Activated naive CD4-positive, alpha-beta T cell treated with anti-CD3 and anti-CD28 coated beads, Interleukin-2, amount 10 ng/mL, durations not matched to agents 7 days and 5 days (primary cell): ENCODE results near the gene IYD.
"Not testable (repeated sequence)": the region's sequence is repeated elsewhere in the genome, so short reads cannot be mapped to it uniquely, and the experiment has no call there.

Experiments
- CTCF ChIA-PET: fragments of 350-600 bp; sonication (Branson Sonifier 250); formaldehyde crosslinking; loops from one replicate; lab custom pipeline; 2021; ENCODE audit warnings: antibody characterized with exemption; lab: Charles Lee
- DNase-seq: peaks from one replicate; pipeline ENCODE4 v3.0.0-alpha.2; 2020
- H3K27ac Mint-ChIP-seq: one replicate; pipeline ENCODE4 v1.8.0; 2021; ENCODE audit warnings: mild to moderate bottlenecking, moderate library complexity, mixed read lengths
- H3K27me3 Mint-ChIP-seq: one replicate; pipeline ENCODE4 v1.8.0; 2021; ENCODE audit warnings: mild to moderate bottlenecking, mixed read lengths
- H3K36me3 Mint-ChIP-seq: one replicate; pipeline ENCODE4 v1.8.0; 2021; ENCODE audit warnings: mixed read lengths
- H3K4me1 Mint-ChIP-seq: one replicate; pipeline ENCODE4 v1.8.0; 2021; ENCODE audit warnings: mixed read lengths
- H3K4me3 Mint-ChIP-seq: one replicate; pipeline ENCODE4 v1.8.0; 2021; ENCODE audit warnings: mild to moderate bottlenecking, moderate library complexity, mixed read lengths
- H3K9me3 Mint-ChIP-seq: one replicate; pipeline ENCODE4 v1.8.0; 2021; ENCODE audit warnings: mixed read lengths

IYD gene

DNA sequence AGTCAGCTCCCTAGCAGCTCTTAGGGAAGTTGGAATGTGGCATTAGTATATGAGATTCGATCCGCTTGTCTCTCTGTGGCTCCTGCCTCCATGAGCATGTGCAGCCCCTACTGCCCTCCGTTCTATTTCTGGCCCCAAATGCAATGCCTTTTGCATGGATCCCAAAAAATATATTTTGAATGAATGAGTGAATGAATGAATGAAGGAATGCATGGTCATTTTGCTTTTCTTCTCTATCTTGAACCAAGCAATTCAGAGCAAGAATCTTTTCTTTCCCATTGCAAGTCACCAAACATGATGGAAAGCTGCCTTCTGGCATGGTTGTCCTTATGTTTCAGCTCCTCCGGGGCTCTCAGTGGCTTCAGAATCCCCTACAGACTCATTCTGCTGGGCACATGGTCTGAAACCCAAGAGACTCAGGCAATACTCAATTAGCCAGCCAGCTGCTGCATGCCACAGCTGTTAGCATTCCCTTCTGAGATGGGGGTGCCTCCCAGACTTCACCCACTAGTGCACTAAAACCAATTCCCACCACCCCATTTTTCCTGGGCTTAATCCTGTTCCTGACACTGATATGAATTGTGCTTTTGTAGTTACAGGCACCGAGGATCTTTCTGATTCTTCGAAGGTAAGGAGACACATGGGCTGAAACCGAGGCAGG, 2.6 kb upstream of the IYD start:
- Mint-ChIP-seq H3K4me3 (no peak overlapping the region), H3K9me3 (no peaks in the 10 kb centered on the region), H3K27ac (no peak overlapping the region), H3K36me3 (no peaks in the 10 kb centered on the region), H3K4me1 (no peaks in the 10 kb centered on the region), H3K27me3 (no peaks in the 10 kb centered on the region)
- DNase-seq: no peak
- CTCF ChIA-PET: interaction anchor here (1.8 kb wide), 1 partner anchor 295 kb away, joined by 4 read pairs; no protein-coding TSS in a partner anchor

DNA sequence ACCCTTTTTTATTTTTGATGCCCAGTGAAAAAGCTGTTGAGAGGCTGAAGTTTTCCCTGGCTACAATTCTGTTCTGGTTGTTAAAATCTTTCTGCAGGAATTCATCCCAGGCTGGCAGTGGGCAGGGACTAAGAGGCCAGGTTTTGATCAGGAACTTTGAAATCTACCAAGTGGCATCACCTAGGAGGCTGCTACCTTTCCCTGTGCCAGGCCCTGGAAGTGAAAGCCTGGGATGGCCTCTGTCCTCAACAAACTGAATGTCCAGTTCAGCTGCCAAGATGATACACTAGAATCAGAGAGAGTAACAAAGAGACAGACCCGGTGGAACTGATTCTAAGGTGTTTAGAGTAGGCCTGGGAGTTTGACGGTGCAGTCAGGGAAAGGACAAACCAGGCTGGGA, 596 bp downstream of the IYD start:
- CTCF ChIA-PET: no interaction called here
- no peaks in the 10 kb centered on the region for H3K9me3 Mint-ChIP-seq
- no peaks in the 10 kb centered on the region for H3K36me3 Mint-ChIP-seq
- no peak overlapping the region for H3K27ac Mint-ChIP-seq
- no peaks in the 10 kb centered on the region for H3K4me1 Mint-ChIP-seq
- DNase-seq: no peak
- H3K27me3 Mint-ChIP-seq: no peaks in the 10 kb centered on the region
- no peak overlapping the region for H3K4me3 Mint-ChIP-seq

DNA sequence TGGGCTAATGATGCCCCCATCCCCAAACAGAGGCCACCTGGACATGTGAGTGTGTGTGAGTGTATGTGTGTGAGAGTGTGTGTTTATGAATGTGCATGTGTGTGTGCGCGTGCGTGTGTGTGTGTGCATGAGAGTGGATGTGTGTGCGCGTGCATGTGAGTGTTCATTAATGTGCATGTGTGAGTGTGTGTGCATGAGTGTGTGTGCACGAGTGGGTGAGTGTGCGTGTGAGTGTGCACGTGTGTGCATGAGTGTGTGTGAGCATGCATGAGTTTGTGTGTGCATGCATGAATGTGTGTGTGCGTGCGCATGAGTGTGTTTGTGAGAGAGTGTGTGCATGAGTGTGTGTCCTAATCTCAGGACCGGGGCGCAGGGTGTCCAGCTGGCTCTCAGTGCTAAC, 1.3 kb downstream of the IYD start:
- Mint-ChIP-seq H3K4me3 (no peak overlapping the region), H3K4me1 (no peaks in the 10 kb centered on the region), H3K9me3 (no peaks in the 10 kb centered on the region), H3K27ac (no peak overlapping the region), H3K36me3 (no peaks in the 10 kb centered on the region), H3K27me3 (no peaks in the 10 kb centered on the region)
- CTCF ChIA-PET: no interaction called here
- DNase-seq: no peak

DNA sequence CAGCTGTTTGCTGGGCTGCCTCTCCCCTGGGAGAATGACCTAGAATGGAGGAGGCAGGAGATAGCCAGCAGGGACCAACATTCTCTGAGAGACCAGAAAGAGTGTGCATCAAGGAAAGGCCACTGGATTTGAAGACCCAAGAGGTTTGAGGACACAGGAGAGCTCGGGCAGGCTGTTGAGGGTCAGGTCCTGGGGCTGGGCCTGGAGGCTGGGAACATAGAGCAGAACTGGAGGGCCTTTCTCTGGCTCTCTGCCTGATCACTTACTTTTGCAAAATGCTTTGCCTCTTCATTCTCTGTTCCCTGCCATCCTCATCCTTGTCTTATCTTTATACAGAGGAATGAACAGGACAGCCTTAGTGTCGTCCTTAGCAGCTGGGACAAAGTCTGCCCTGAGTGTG, 2.5 kb downstream of the IYD start:
- DNase-seq: no peak
- CTCF ChIA-PET: interaction anchor here (0.9 kb wide), 1 partner anchor 446 kb away, joined by 4 read pairs; no protein-coding TSS in a partner anchor

DNA sequence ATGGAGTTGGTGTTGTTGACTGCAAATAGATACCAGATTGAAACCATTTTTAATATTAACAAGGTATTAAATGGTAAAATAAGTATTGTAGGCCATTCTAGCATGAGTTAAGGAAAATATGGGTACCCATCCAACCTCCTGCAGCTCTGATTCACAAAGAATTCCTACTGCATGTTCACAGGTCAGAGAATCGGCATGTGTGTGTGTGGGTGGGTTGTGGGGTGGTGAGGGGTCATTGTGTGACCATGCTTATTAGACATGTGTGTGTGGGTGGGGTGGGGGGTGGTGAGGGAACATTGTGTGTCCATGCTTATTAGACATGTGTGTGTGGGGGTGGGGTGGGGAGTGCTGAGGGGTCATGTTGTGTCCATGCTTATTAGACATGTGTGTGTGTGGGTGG, 3.2 kb downstream of the IYD start:
- no peak for DNase-seq
- Mint-ChIP-seq H3K27ac (no peak overlapping the region), H3K9me3 (no peaks in the 10 kb centered on the region), H3K36me3 (no peaks in the 10 kb centered on the region), H3K4me3 (no peak overlapping the region), H3K4me1 (no peaks in the 10 kb centered on the region), H3K27me3 (peaks cover under 1% of the 10 kb centered on the region)
- CTCF ChIA-PET: no interaction called here

More for the DNA sequence above, 2.5 kb downstream of the IYD start:
- Mint-ChIP-seq H3K27me3 (no peaks in the 10 kb centered on the region), H3K9me3 (no peaks in the 10 kb centered on the region), H3K36me3 (no peaks in the 10 kb centered on the region), H3K4me3 (no peak overlapping the region), H3K4me1 (no peaks in the 10 kb centered on the region), H3K27ac (no peak overlapping the region)

DNA sequence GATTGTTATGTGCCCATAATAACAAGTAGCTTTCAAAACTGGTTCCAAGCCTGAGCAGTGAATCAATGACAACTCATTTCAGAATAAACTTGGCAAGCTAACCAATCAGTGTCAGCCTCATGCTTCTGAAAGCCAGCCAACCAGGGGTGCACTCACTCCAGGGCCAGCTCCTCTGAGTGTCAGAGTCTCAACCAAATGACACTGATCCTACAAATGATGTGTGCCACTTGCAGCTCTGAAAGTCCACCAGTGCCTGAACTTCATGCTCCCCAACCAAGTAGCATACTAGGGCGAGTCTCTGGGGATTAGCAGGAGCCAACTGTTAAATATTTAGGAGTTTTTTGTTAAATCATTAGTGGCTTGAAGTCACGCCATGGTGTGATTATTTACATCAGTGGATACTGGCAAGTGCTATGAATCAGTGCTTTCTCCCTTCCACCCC, 4.5 kb downstream of the IYD start:
- no peaks in the 10 kb centered on the region for H3K9me3 Mint-ChIP-seq
- peaks cover 4% of the 10 kb centered on the region for H3K27me3 Mint-ChIP-seq
- no peak overlapping the region for H3K4me3 Mint-ChIP-seq
- H3K4me1 Mint-ChIP-seq: no peaks in the 10 kb centered on the region
- DNase-seq: no peak
- H3K36me3 Mint-ChIP-seq: no peaks in the 10 kb centered on the region
- no peak overlapping the region for H3K27ac Mint-ChIP-seq
- CTCF ChIA-PET: interaction anchor here (0.7 kb wide), 1 partner anchor 15 kb away, joined by 3 read pairs; no protein-coding TSS in a partner anchor

DNA sequence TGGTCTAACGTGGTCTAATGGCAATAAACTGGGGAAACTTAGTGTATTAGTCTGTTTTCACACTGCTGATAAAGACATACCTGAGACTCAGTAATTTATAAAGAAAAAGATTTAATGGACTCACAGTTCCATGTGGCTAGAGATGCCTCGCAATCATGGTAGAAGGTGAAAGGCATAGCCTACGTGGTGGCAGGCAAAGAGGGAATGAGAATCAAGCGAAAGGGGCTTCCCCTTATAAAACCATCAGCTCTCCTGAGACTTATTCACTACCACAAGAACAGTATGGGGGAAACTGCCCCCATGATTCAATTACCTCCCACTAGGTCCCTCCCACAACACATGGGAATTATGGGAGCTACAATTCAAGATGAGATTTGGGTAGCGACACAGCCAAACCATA, 5.5 kb downstream of the IYD start:
- H3K36me3 Mint-ChIP-seq, H3K9me3 Mint-ChIP-seq, H3K4me3 Mint-ChIP-seq, CTCF ChIA-PET, DNase-seq, H3K4me1 Mint-ChIP-seq, H3K27ac Mint-ChIP-seq: not testable (repeated sequence)
- H3K27me3 Mint-ChIP-seq: peaks cover 10% of the 10 kb centered on the region

DNA sequence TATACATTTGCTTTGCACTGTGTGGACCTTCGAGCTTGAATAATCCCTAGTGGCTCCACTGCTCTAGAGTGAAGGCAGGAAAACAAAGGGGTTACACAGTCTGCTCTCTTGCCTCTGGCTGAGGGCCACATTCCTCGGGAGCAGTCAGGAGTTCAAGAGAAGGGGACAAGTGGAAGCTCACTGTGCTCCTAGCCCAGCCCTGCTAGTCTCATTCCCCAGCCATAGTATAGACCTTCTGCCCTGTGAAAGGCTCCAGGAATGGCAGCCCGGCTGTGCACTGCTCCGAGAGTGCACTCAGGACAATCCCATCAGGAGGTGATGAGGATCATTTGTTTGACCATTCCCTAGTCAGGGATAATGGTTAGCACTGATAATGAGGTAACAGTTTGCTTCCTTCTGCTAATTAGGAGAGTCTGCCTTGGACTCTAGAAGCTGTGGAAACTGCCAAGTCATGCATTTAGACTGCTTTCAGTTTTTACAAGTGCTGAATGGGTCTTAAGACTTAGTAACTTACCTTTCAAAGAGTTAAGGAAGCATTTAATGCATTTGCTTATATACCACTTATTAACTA, 8.5 kb downstream of the IYD start:
- no peaks in the 10 kb centered on the region for H3K9me3 Mint-ChIP-seq
- no peak overlapping the region for H3K4me3 Mint-ChIP-seq
- CTCF ChIA-PET: no interaction called here
- no peak for DNase-seq
- H3K36me3 Mint-ChIP-seq: no peaks in the 10 kb centered on the region
- no peak overlapping the region for H3K27ac Mint-ChIP-seq
- no peaks in the 10 kb centered on the region for H3K4me1 Mint-ChIP-seq
- peaks cover 10% of the 10 kb centered on the region for H3K27me3 Mint-ChIP-seq

DNA sequence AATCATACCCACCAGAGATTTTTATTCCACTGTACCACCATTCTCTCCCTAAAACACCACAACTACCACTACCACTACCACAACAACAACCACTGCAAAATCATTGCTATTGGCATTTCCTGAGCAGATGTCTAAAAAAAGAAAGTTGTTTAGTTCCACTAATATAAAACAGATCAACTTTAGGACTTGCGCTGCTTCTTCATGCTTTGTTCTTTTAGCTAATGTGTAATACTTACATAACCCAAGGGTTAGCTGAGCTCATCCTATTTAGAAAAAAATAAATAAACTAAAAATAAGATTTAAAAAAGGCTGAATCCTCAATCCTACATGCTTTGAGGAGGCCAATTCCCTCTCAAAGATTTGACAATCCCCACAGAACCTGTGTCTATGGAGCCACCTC, 11.4 kb downstream of the IYD start:
- Mint-ChIP-seq H3K4me3 (no peak overlapping the region), H3K36me3 (no peaks in the 10 kb centered on the region), H3K27ac (no peak overlapping the region), H3K4me1 (no peaks in the 10 kb centered on the region), H3K9me3 (no peaks in the 10 kb centered on the region), H3K27me3 (peaks cover 11% of the 10 kb centered on the region)
- CTCF ChIA-PET: no interaction called here
- DNase-seq: no peak

DNA sequence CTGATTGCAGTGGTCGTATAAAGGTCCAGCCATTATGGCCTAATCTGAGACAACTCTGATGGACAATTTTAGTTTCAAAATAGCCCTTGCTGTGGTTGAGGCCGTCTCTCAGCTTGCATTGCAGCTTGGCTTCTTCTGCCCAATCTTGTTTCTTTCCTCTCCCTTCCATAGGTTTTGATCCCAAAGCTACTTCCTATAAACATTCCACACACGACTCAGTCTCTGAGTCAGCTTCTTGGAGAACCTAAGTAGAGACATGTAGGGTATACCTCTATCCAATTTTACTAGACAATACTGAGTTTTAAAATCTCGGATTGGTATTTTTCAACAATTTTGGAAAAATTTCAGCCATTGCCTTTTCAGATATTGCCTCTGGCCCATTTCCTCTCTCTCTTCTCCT, 13.4 kb downstream of the IYD start:
- CTCF ChIA-PET: interaction anchor here (4.4 kb wide), 1 partner anchor 13 kb away, joined by 16 read pairs; no protein-coding TSS in a partner anchor
- H3K27me3 Mint-ChIP-seq: peaks cover 16% of the 10 kb centered on the region
- DNase-seq: no peak
- H3K36me3 Mint-ChIP-seq: no peaks in the 10 kb centered on the region
- no peaks in the 10 kb centered on the region for H3K9me3 Mint-ChIP-seq
- no peaks in the 10 kb centered on the region for H3K4me1 Mint-ChIP-seq
- H3K27ac Mint-ChIP-seq: no peak overlapping the region
- no peak overlapping the region for H3K4me3 Mint-ChIP-seq

DNA sequence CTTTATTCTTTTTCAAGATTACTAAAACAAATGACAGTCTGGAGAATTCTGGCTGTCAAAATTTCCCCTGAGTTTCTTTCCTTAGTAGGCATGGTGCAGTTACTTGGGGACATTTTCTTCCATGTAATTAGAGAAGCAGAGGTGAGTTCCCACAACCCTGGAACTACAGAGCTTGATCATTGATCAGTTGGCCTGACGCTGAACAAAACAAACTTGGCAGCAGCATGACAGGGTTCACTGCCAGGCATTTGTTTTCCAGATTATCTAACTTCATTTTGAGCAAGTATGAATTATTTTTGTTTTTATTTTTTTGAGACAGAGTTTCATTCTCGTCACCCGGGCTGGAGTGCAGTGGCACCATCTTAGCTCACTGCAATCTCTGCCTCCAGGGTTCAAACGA, 22.6 kb downstream of the IYD start:
- H3K4me3 Mint-ChIP-seq: no peak overlapping the region
- H3K36me3 Mint-ChIP-seq: no peaks in the 10 kb centered on the region
- H3K4me1 Mint-ChIP-seq: no peaks in the 10 kb centered on the region
- peaks cover 30% of the 10 kb centered on the region for H3K27me3 Mint-ChIP-seq
- H3K9me3 Mint-ChIP-seq: no peaks in the 10 kb centered on the region
- no peak for DNase-seq
- CTCF ChIA-PET: no interaction called here
- H3K27ac Mint-ChIP-seq: no peak overlapping the region

DNA sequence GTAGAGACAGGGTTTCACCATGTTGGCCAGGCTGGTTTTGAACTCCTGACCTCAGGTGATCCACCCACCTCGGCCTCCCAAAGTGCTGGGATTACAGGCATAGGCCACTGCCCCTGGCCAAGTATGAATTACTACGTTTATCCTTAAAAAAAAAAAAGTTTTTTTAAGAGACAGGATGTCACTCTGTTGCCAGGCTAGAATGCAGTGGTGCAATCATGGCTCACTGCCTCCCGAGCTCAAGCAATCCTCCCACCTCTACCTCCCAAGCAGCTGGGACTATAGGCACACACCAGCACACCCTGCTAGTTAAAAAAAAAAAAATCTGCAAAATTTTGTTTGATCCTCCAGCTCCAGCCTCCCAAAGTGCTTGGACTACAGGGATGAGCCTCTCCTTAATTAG, 23.1 kb downstream of the IYD start:
- H3K27me3 Mint-ChIP-seq: peaks cover 30% of the 10 kb centered on the region
- no peak overlapping the region for H3K27ac Mint-ChIP-seq
- H3K9me3 Mint-ChIP-seq: no peaks in the 10 kb centered on the region
- H3K4me3 Mint-ChIP-seq: no peak overlapping the region
- H3K4me1 Mint-ChIP-seq: no peaks in the 10 kb centered on the region
- no peaks in the 10 kb centered on the region for H3K36me3 Mint-ChIP-seq
- CTCF ChIA-PET: interaction anchor here (0.6 kb wide), 1 partner anchor 49 kb away, joined by 3 read pairs; no protein-coding TSS in a partner anchor
- no peak for DNase-seq

DNA sequence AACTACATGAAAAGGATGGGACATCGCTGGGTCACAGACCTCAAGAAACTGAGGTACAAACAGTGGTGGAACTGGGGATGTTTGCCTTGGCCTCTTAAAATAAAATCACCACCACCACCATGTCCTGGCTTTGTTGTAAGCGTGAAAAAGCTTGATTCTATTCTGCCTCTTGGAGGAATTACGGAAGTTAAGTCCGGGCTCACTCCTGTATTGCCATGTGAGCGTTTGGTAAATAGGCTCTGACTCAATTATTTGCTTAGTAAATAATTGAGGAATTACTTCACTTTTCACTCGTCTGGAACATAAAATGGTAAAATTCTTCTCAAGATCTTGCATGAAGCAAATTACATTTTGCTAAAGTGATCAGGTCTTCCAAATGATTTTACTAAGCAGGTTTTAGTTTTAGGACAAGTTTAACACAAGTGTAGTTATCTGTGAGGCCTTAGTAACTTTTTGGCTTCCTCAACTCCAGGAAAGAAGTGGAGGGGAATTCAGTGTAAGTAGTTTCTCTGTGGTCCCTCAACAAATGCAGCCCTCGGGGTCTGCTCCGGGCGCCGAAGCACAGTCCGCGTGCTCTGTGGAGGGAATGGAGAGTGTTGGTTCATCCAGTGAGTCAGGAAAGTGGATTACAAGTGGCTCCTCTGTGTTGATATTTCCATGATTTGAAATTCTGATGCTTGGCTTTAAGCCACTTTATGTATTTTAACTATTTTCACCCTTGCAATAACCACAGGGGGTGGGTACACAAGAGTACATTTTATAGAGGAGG, 23.8 kb downstream of the IYD start:
- H3K27ac Mint-ChIP-seq: no peak overlapping the region
- no peak for DNase-seq
- CTCF ChIA-PET: interaction anchor here (0.6 to 4.4 kb wide), 4 partner anchors 25 to 321 kb away, joined by 3 to 40 read pairs (median 14); no protein-coding TSS in a partner anchor
- H3K4me1 Mint-ChIP-seq: no peaks in the 10 kb centered on the region
- H3K36me3 Mint-ChIP-seq: no peaks in the 10 kb centered on the region
- H3K9me3 Mint-ChIP-seq: no peaks in the 10 kb centered on the region
- no peak overlapping the region for H3K4me3 Mint-ChIP-seq
- H3K27me3 Mint-ChIP-seq: peaks cover 24% of the 10 kb centered on the region

DNA sequence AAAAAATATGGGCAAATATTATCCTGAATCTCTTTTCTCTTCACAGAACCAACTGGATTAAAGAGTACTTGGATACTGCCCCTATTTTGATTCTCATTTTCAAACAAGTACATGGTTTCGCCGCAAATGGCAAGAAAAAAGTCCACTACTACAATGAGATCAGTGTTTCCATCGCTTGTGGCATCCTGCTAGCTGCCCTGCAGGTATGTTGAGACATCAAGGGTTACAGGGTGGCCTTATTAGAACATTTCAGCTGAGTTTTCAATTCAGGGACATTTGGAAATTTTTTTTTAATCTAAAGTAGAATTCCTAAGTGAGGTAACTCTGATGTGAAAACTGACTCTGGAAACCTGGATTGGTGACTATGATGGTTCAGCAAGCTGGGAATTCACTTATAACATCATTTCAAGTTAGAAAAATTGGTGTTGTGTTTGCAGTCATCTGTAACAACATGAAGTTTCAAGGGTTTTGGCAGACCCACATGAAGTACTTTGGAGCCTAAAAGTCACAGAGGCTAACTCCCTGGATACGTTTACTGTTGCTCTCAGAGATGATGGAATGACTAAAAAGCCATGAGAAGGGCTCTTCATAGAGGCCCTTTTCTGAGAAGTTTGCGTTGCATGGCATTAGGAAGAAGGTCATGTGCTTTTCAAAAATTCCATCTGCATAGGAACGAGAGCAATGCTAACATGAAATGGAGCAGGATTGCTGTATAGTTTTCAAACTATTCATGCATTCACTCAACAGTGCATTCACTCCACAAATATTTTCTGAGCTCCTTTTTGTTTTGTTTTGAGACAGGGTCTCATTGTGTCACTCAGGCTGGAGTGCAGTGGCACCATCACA, 25.5 kb downstream of the IYD start:
- H3K27ac Mint-ChIP-seq: no peak overlapping the region
- DNase-seq: no peak
- no peaks in the 10 kb centered on the region for H3K4me1 Mint-ChIP-seq
- no peak overlapping the region for H3K4me3 Mint-ChIP-seq
- no peaks in the 10 kb centered on the region for H3K9me3 Mint-ChIP-seq
- CTCF ChIA-PET: interaction anchor here (0.6 to 4.4 kb wide), 13 partner anchors 10 to 421 kb away, joined by 3 to 40 read pairs (median 5); no protein-coding TSS in a partner anchor
- no peaks in the 10 kb centered on the region for H3K36me3 Mint-ChIP-seq
- H3K27me3 Mint-ChIP-seq: peaks cover 21% of the 10 kb centered on the region
